ENCODE data around the gene ZNF324.

ZNF324 gene

DNA sequence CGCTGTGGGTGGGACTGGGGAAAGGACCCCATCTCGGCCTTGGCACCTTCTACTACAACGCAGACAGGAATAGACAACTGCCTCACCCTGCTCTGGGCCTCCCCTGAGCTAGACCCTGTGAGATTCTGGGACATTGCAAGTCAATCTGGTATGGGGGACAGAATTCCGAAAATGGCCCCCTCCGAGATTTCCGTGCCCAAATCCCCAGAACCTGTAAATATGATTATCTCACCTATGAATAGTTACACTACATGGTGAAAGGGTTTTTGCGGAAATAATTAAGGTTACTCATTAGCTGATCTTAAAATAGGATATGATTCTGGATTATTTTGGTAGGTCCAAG, 53.3 kb downstream of the ZNF324 start:
- DNase-seq (ENCODE audit: low read depth in 2 of 3, low spot score in 1 of 3) = no peak

DNA sequence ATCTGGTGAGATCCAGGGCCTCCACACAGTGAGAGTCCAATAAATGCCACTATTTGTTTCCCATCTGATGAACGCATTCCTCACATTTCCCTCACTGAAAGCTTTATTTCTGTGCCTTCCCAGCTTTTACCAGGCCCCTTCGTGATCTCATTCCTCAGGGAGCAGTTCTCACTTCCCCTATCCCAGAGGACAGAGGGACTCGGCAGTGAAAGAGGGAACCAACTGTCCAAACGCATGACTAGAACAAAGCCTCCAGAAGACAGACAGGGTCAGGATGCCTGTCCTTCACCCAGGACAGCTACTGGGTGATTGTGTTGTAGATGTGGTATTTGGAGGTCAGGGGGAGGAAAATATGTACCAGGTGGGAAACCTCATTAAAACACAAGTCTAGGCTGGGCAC, 54.8 kb downstream of the ZNF324 start:
- no peak for DNase-seq (ENCODE audit: low read depth in 2 of 3, low spot score in 1 of 3)

DNA sequence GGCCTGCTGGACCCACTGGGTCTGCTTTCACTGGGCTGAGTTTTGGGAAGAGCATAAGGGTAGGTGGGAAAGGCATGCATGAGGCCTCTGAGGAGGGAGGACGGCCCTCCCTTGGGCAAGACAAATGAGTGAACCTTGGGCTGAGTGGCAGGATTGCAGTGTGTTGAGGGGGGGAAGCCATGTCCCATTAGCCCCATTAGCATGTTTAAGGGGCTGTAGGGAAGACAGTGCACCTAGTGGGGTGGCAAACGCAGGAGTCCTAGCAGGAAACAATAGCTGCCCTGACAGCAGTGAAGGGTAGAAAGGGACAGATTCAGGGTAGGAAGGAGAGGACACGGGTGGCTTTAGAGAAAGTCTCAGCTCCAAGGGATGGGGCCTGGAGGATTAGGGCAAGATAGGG, 55.8 kb downstream of the ZNF324 start:
- no peak for DNase-seq (ENCODE audit: low read depth in 2 of 3, low spot score in 1 of 3)
